GM23248 (cell line): ENCODE data around the gene HOXC6. TPM values are rescaled to one million over a fixed set of nuclear protein-coding genes. Genes with fewer than 3 reads are reported as not detected.

Source experiments
- DNase-seq: peaks from one replicate; pipeline ENCODE4 v3.0.0-alpha.2; 2015
- H2AFZ ChIP-seq: fragments of 200-600 bp; sonication (generic); 2 replicates; pipeline ENCODE4 v1.6.1; 2016; ENCODE audit warnings: antibody characterized with exemption
- H3F3A ChIP-seq: fragments of 200-600 bp; sonication (generic); 2 replicates; pipeline ENCODE4 v1.6.1; 2016; ENCODE audit warnings: mild to moderate bottlenecking, antibody characterized with exemption, mixed run types; ENCODE audit not compliant: insufficient read depth
- H3K27ac ChIP-seq: fragments of 200-600 bp; sonication (generic); 2 replicates; pipeline ENCODE4 v1.5.1; 2016; ENCODE audit warnings: mild to moderate bottlenecking
- H3K27me3 ChIP-seq: fragments of 200-600 bp; sonication (generic); replicated peaks from 2 replicates; pipeline ENCODE4 v1.6.1; 2016; ENCODE audit warnings: mild to moderate bottlenecking; ENCODE audit not compliant: insufficient read depth
- H3K36me3 ChIP-seq: fragments of 200-600 bp; sonication (generic); 2 replicates; pipeline ENCODE4 v1.6.1; 2016; ENCODE audit warnings: low read depth, mild to moderate bottlenecking
- H3K4me1 ChIP-seq: fragments of 200-600 bp; sonication (generic); 2 replicates; pipeline ENCODE4 v1.6.1; 2016; ENCODE audit warnings: mild to moderate bottlenecking; ENCODE audit not compliant: insufficient read depth
- H3K4me2 ChIP-seq: fragments of 200-600 bp; sonication (generic); one replicate; pipeline ENCODE4 v1.6.1; 2016; ENCODE audit warnings: mild to moderate bottlenecking; ENCODE audit not compliant: unreplicated experiment
- H3K4me3 ChIP-seq: fragments of 200-600 bp; sonication (generic); 2 replicates; pipeline ENCODE4 v1.5.1; 2016; ENCODE audit warnings: mild to moderate bottlenecking
- H3K79me2 ChIP-seq: fragments of 200-600 bp; sonication (generic); 2 replicates; pipeline ENCODE4 v1.6.1; 2016; ENCODE audit warnings: mild to moderate bottlenecking; ENCODE audit not compliant: insufficient read depth
- H3K9ac ChIP-seq: fragments of 200-600 bp; sonication (generic); 2 replicates; pipeline ENCODE4 v1.6.1; 2016; ENCODE audit warnings: mild to moderate bottlenecking
- H3K9me2 ChIP-seq: fragments of 200-600 bp; sonication (generic); 2 replicates; pipeline ENCODE4 v1.6.1; 2016; ENCODE audit warnings: mixed run types, mild to moderate bottlenecking, moderate library complexity; ENCODE audit not compliant: insufficient read depth
- H3K9me3 ChIP-seq: fragments of 200-600 bp; sonication (generic); one replicate; pipeline ENCODE4 v1.6.1; 2017; ENCODE audit warnings: low read depth
- H4K20me1 ChIP-seq: fragments of 200-600 bp; sonication (generic); 2 replicates; pipeline ENCODE4 v1.6.0; 2016; ENCODE audit not compliant: insufficient read depth
- EZH2 ChIP-seq: fragments of 200-600 bp; sonication (generic); IDR thresholded peaks from 2 replicates; pipeline ENCODE4 v1.6.1; 2018; ENCODE audit warnings: antibody characterized with exemption, mild to moderate bottlenecking; ENCODE audit not compliant: insufficient read depth, poor library complexity, severe bottlenecking
- EZH2phosphoT487 ChIP-seq: fragments of 200-600 bp; sonication (generic); IDR thresholded peaks from 2 replicates; pipeline ENCODE4 v1.6.1; 2018; ENCODE audit warnings: antibody characterized with exemption, moderate library complexity, mild to moderate bottlenecking, low read depth; ENCODE audit not compliant: insufficient read depth
- WGBS, 2 experiments: methylation state at CpG; one replicate each; pipeline ENCODE4 v1.1.6; 2015 to 2017; ENCODE audit warnings: low lambda C conversion rate in 2 of 2, low coverage in 1 of 2; ENCODE audit errors: missing lambda C conversion rate in 2 of 2; 5-methylcytosine and 5-hydroxymethylcytosine counted together
- in situ Hi-C: fragments of 300-500 bp; cut with MboI; formaldehyde crosslinking; loops from 2 replicates; pipeline ENCODE4 v1.15.0; 2020
- polyA plus RNA-seq: library from polyadenylated mRNA; unstranded; fragments of >200 nt; fragmentation: Nextera tagmentation; extraction: Ambion mirVana; gene quantifications from 2 replicates; pipeline ENCODE4 v1.2.1, GENCODE V29; 2016
- total RNA-seq: library from RNA; depleted of rRNA; stranded (reverse); fragments of >200 nt; shearing (Covaris generic); gene quantifications from 2 replicates; pipeline ENCODE4 v1.2.3, GENCODE V29; 2014

The HOXC6 gene
- total and polyA plus RNA-seq, 2 experiments from 2014 or later, result 3.6 to 20.5 TPM

DNA sequence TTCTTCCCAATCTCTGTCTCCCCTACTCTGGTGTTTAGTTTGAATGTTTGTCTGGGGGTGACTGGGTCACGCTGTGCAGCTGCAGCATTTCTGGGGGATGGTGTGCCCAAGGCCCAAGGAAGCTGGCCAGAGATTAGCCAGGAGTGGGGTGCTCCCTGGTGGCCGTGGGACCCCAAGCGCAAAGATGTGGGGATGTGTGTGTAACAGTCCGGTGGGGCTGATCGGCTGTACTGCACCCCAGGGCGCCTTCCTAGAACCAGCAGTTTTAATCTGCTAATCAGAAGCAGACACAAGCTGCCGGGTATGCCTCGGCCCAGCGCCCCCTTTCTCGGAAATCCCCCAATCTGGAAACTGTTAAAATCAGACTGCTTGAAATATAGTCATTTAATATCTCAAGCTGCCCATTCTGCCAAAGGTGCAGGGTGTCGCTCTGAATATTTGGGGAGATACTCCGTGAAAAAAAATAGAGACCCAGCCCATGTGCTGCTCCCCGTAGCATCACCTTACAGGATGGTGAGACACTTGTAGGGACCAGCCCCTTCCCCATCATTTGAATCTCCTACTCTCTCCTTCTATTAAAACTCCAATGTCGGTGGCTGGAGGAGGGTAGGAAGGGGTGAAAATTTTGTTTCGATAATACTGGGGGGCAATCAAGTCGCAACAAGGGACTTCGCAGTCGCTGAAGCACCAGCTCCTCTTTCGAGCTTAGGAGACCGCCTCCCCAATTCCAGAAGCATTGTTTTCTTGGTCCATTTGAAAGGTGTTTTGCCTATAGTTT lies 24.0 kb upstream of the HOXC6 start:
- Histone ChIP-seq H3K4me1 (peaks cover 10% of the 10 kb centered on the region), H2AFZ (no peak overlapping the region), H3F3A (peaks cover 13% of the 10 kb centered on the region; the same call in 1 of the 2 replicates), H3K9ac (no peak overlapping the region), H3K4me2 (no peak overlapping the region), H4K20me1 (no peaks in the 10 kb centered on the region), H3K27ac (no peak overlapping the region), H3K9me2 (no peaks in the 10 kb centered on the region), H3K4me3 (no peak overlapping the region), H3K79me2 (peaks cover 25% of the 10 kb centered on the region), H3K27me3 (no peaks in the 10 kb centered on the region), H3K36me3 (no peaks in the 10 kb centered on the region), H3K9me3 (no peaks in the 10 kb centered on the region)
- DNase-seq, result no peak
- WGBS, 2 experiments, result 69 to 75% methylated on average over 20 of the region's 20 CpGs
- in situ Hi-C loops, result no loop called here
- TF ChIP-seq EZH2, result no peak
- TF ChIP-seq EZH2phosphoT487, result no peak

DNA sequence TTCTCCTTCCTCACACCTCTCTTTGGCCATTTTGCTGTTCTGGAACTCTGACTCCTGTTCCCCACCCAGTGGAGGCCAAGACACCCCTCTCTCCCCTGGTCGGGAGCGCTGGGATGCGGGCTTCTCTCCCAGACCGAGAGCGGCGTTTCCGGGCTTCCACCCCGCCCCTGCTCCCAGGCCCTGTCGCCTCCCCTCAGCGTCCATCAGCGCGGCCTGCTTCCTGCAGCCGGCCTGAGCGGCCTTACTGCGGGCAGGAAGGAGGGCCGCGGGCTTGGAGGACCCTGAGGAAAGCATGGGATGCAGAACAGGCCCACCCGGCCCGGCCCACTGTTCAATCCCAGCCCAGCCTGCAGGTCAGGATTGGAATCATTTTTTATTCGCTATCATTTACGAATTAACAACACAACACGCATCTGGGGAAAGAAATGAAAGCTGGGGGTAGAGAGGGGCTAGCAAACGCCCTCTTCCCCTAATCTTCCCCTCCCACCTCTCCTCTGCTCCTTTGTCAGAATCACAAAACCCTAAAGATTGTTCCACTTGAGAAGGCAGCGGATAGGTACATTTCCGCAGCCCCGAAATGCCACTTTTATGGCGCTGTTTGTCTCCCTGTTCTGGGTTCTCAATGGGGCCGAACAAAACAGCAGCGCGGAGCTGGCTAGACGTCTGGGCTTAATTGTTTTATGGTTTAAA lies 23.3 kb upstream of the HOXC6 start:
- peaks cover 10% of the 10 kb centered on the region for H3K4me1 ChIP-seq
- in situ Hi-C loops, result no loop called here
- no peaks in the 10 kb centered on the region for H3K27me3 ChIP-seq
- peaks cover 13% of the 10 kb centered on the region; the same call in 1 of the 2 replicates for H3F3A ChIP-seq
- no peak for TF ChIP-seq EZH2phosphoT487
- H2AFZ ChIP-seq, result no peak overlapping the region
- 80 to 81% methylated on average over 15 to 31 of the region's 31 CpGs for WGBS, 2 experiments
- no peaks in the 10 kb centered on the region for H3K36me3 ChIP-seq
- no peaks in the 10 kb centered on the region for H3K9me2 ChIP-seq
- H3K4me2 ChIP-seq, result no peak overlapping the region
- no peak overlapping the region for H3K9ac ChIP-seq
- peaks cover 32% of the 10 kb centered on the region for H3K79me2 ChIP-seq
- no peaks in the 10 kb centered on the region for H3K9me3 ChIP-seq
- H3K27ac ChIP-seq, result no peak overlapping the region
- no peak overlapping the region for H3K4me3 ChIP-seq
- no peaks in the 10 kb centered on the region for H4K20me1 ChIP-seq
- DNase-seq, result no peak

DNA sequence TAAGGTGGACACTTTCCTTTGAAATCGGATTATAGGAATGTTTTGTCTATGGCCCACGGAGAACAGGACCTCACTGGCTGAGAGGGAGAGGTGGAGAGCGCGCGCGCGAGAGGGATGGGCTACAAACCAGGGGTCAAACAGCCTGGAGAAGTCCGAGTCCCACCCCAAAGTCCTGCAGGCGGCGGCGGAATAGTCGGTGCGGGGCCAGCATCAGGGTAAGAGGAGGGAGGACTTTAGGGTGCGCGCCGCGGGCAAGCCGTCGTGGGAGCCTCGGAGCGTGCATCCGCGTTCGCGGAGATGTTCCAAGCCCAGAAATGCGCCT lies 22.7 kb upstream of the HOXC6 start:
- H3K9me2 ChIP-seq, result no peaks in the 10 kb centered on the region
- H3K27ac ChIP-seq, result no peak overlapping the region
- no peak overlapping the region for H3K9ac ChIP-seq
- H3F3A ChIP-seq, result peaks cover 13% of the 10 kb centered on the region; the same call in 1 of the 2 replicates
- no peaks in the 10 kb centered on the region for H4K20me1 ChIP-seq
- 25 to 29% methylated on average over 26 of the region's 26 CpGs for WGBS, 2 experiments
- H3K9me3 ChIP-seq, result no peaks in the 10 kb centered on the region
- no peaks in the 10 kb centered on the region for H3K36me3 ChIP-seq
- H3K4me1 ChIP-seq, result peaks cover 10% of the 10 kb centered on the region
- in situ Hi-C loops, result no loop called here
- no peak overlapping the region for H2AFZ ChIP-seq
- no peak overlapping the region for H3K4me3 ChIP-seq
- H3K79me2 ChIP-seq, result peaks cover 37% of the 10 kb centered on the region
- no peak for TF ChIP-seq EZH2
- no peak for TF ChIP-seq EZH2phosphoT487
- H3K27me3 ChIP-seq, result no peaks in the 10 kb centered on the region
- DNase-seq, result no peak
- H3K4me2 ChIP-seq, result no peak overlapping the region

GRCh38 chr12:54005853-54006558 lies 22.2 kb upstream of the HOXC6 start:
- DNase-seq, result peak; percentile 92
- Histone ChIP-seq H3K79me2 (peaks cover 38% of the 10 kb centered on the region), H3K27me3 (no peaks in the 10 kb centered on the region), H3K4me3 (peak overlapping the region; percentile 48), H3K4me2 (peak overlapping the region; percentile 85), H4K20me1 (no peaks in the 10 kb centered on the region), H3F3A (peaks cover 13% of the 10 kb centered on the region; the same call in 1 of the 2 replicates), H3K9ac (peak overlapping the region; percentile 77), H3K9me3 (no peaks in the 10 kb centered on the region), H3K36me3 (no peaks in the 10 kb centered on the region), H3K4me1 (peaks cover 7% of the 10 kb centered on the region), H3K9me2 (no peaks in the 10 kb centered on the region), H3K27ac (no peak overlapping the region), H2AFZ (peak overlapping the region; percentile 89)
- in situ Hi-C loops, result no loop called here
- TF ChIP-seq EZH2phosphoT487, result no peak
- WGBS, 2 experiments, result 15 to 19% methylated on average over 39 of the region's 39 CpGs
